ENCODE results near the gene CETP. TPM values are rescaled to one million over a fixed set of nuclear protein-coding genes. Genes with fewer than 3 reads are reported as not detected.
"Not testable (repeated sequence)": the region's sequence is repeated elsewhere in the genome, so short reads cannot be mapped to it uniquely, and the experiment has no call there.

CETP gene
- polyA plus RNA-seq, 12 donors = 5.6 to 10.1 (median 7.3) TPM; not detected in 2

- DNase-seq = peak; percentile 33
These were observed 10.6 kb upstream of the CETP start for GRCh38 chr16:56950881-56951771.

- no peak for DNase-seq
These were observed 8.7 kb upstream of the CETP start for GRCh38 chr16:56953006-56953405.

- no peak for DNase-seq
These were observed 5.7 kb upstream of the CETP start for GRCh38 chr16:56956076-56956475.

- no peak for DNase-seq
These were observed 5.0 kb upstream of the CETP start for GRCh38 chr16:56956756-56957155.

- no peak for DNase-seq
These were observed 969 bp upstream of the CETP start for GRCh38 chr16:56960681-56961281.

- DNase-seq = no peak
These were observed 364 bp upstream of the CETP start for GRCh38 chr16:56961386-56961785.

GRCh38 chr16:56964243-56965148, 2.7 kb downstream of the CETP start:
- peak; percentile 69 for DNase-seq

- DNase-seq = no peak
These were observed 3.7 kb downstream of the CETP start for GRCh38 chr16:56965149-56966092.

- no peak for DNase-seq
These were observed 4.3 kb downstream of the CETP start for GRCh38 chr16:56966093-56966475.

GRCh38 chr16:56967733-56968132, 6.0 kb downstream of the CETP start:
- DNase-seq = no peak

GRCh38 chr16:56969769-56970168, 8.0 kb downstream of the CETP start:
- no peak for DNase-seq

GRCh38 chr16:56970934-56971767, 9.4 kb downstream of the CETP start:
- no peak for DNase-seq

GRCh38 chr16:56971768-56972043, 10.0 kb downstream of the CETP start:
- no peak for DNase-seq

GRCh38 chr16:56972403-56973293, 10.9 kb downstream of the CETP start:
- no peak for DNase-seq

GRCh38 chr16:56973294-56973689, 11.5 kb downstream of the CETP start:
- DNase-seq = no peak

GRCh38 chr16:56973899-56974298, 12.1 kb downstream of the CETP start:
- not testable (repeated sequence) for DNase-seq

- no peak for DNase-seq
These were observed 13.0 kb downstream of the CETP start for GRCh38 chr16:56974549-56975300.

- no peak for DNase-seq
These were observed 14.0 kb downstream of the CETP start for GRCh38 chr16:56975714-56976113.

- no peak for DNase-seq
These were observed 15.5 kb downstream of the CETP start for GRCh38 chr16:56977216-56977615.

Measured in muscle of arm (tissue), 12 donors.